Epithelial cell of proximal tubule (primary cell): ENCODE measurements around the gene LYZL4. TPM values are rescaled to one million over a fixed set of nuclear protein-coding genes. Genes with fewer than 3 reads are reported as not detected.

Experiments used
- DNase-seq: peaks from one replicate; pipeline ENCODE4 v3.0.0-alpha.2; 2011; ENCODE audit warnings: low read depth
- H3K4me3 ChIP-seq: 2 replicates; pipeline ENCODE4 v1.5.1; 2011; ENCODE audit warnings: low read depth, mild to moderate bottlenecking, low read length
- total RNA-seq: library from RNA; depleted of rRNA; stranded (reverse); fragments of >200 nt; gene quantifications from 2 replicates; pipeline ENCODE4 v1.2.3, GENCODE V29; 2015
- TF ChIP-seq, protein P1 (sequence below): conservative IDR thresholded peaks from 2 replicates; pipeline ENCODE4 v1.5.1; 2012; ENCODE audit warnings: low read depth, mild to moderate bottlenecking, low read length

Gene LYZL4
- total RNA-seq, 1 donor from 2014 or later, result not detected

GRCh38 chr3:42412526-42413155 lies 2.2 kb upstream of the LYZL4 start:
- TF ChIP-seq, protein P1, sequence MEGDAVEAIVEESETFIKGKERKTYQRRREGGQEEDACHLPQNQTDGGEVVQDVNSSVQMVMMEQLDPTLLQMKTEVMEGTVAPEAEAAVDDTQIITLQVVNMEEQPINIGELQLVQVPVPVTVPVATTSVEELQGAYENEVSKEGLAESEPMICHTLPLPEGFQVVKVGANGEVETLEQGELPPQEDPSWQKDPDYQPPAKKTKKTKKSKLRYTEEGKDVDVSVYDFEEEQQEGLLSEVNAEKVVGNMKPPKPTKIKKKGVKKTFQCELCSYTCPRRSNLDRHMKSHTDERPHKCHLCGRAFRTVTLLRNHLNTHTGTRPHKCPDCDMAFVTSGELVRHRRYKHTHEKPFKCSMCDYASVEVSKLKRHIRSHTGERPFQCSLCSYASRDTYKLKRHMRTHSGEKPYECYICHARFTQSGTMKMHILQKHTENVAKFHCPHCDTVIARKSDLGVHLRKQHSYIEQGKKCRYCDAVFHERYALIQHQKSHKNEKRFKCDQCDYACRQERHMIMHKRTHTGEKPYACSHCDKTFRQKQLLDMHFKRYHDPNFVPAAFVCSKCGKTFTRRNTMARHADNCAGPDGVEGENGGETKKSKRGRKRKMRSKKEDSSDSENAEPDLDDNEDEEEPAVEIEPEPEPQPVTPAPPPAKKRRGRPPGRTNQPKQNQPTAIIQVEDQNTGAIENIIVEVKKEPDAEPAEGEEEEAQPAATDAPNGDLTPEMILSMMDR, result no peak
- H3K4me3 ChIP-seq, result no peak overlapping the region
- no peak for DNase-seq

GRCh38 chr3:42411429-42411828 lies 1.0 kb upstream of the LYZL4 start:
- DNase-seq, result no peak
- no peak overlapping the region for H3K4me3 ChIP-seq
- TF ChIP-seq, protein P1, result no peak

GRCh38 chr3:42408156-42408555 lies 2.3 kb downstream of the LYZL4 start:
- no peak for DNase-seq
- TF ChIP-seq, protein P1, result no peak
- no peak overlapping the region for H3K4me3 ChIP-seq

DNA sequence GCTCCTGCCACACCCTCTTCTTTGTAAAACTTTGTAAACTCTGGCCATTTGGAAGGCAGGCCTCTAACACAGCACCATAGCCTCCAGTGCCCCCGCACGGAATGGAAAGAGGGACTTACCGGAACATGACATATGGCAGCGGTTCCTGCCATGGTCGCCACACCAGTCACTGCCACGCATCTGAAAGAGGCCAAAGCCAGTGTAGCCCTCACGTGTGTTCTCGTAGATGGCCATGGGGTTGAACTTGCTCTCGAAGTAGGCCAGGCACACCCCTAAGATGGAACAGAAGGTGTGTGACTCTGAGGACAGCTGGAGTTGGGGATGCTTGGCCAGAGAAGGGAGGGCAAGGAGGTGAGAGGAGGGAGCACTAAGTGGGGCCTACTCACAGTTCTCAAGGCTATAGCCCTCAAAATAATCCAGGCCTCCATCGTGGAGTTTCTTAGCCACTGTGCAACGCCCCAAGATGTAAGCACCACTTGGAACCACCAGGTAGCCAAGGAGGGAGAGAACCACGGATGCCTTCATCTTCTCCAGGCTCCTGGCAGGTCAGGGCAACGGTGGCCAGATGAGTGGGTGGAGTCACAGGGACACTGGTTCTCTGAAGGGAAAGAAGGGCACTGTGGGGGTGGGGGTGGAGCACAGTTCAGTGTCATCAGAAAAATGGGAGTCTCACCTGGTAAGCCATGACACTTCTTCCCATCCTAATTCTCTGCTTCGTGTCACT lies 3.5 kb downstream of the LYZL4 start:
- H3K4me3 ChIP-seq, result no peak overlapping the region
- TF ChIP-seq, protein P1, result no peak
- no peak for DNase-seq

DNA sequence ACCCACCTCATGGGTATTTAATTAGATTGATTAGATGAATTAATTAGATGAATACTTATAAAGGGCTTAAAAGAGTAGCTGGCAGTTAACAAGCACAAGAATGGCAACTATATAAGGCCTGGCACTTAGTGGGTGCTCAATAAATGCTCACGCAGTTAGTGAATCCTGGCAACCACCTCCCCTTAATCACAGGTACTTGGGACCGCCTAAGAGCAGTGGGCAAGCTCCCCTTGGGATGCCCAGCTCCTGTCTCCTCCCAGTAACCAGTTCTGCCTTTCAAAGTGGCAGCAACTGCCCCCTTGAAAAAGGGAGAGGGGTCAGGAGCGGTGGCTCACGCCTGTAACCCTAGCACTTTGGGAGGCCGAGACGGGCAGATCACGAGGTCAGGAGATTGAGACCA lies 4.6 kb downstream of the LYZL4 start:
- H3K4me3 ChIP-seq, result no peak overlapping the region
- no peak for DNase-seq
- TF ChIP-seq, protein P1, result no peak

DNA sequence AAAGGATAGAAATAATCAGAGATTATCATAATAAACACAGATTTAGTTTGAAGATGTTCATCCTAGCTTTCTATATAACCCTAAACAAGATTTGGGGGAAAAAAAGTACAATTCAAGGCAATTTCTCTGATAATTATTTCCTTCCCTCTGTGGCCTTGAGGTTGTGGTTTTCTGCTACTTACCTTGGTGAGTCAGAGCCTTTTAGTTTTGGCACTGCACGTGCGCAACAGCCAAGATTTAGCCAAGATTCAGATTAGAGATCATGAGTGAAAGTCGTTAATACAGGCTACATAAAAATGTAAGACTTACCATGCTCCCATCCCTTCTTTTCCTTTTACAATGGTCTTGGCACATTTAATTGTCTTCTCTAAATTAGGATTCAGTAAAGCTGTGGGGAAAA lies 6.7 kb downstream of the LYZL4 start:
- H3K4me3 ChIP-seq, result no peak overlapping the region
- TF ChIP-seq, protein P1, result no peak
- no peak for DNase-seq
